Measurements from ENCODE around the gene HOXD8. TPM values are rescaled to one million over a fixed set of nuclear protein-coding genes. Genes with fewer than 3 reads are reported as not detected.

HOXD8 gene
- total RNA-seq, 1 donor from 2014 or later: not detected

GRCh38 chr2:176080540-176081375 lies 48.7 kb upstream of the HOXD8 start:
- peaks cover 88% of the 10 kb centered on the region for H3K27me3 ChIP-seq (ENCODE audit: insufficient read depth, low read length)
- H3K4me1 ChIP-seq (ENCODE audit: insufficient read depth, low read length): peaks cover 3% of the 10 kb centered on the region
- H3K4me3 Mint-ChIP-seq (ENCODE audit: unreplicated experiment): no peak overlapping the region
- H3K36me3 ChIP-seq (ENCODE audit: insufficient read depth, low read length): no peaks in the 10 kb centered on the region
- H3K79me2 ChIP-seq (ENCODE audit: insufficient read depth, low read length): no peaks in the 10 kb centered on the region
- H3K9ac ChIP-seq (ENCODE audit: low read length): no peak overlapping the region
- no peak overlapping the region for H3K27ac ChIP-seq (ENCODE audit: low read depth, low read length)
- H3K27me3 Mint-ChIP-seq (ENCODE audit: low read depth, unreplicated experiment): peaks cover 80% of the 10 kb centered on the region
- TF ChIP-seq EZH2 (IDR thresholded peaks at IDR 0.05; ENCODE audit: insufficient read depth, low read length) (peak; percentile 98), CTCF (IDR thresholded peaks at IDR 0.05; ENCODE audit: insufficient read depth, low read depth, low read length) (no peak)
- peaks cover 3% of the 10 kb centered on the region for H3K9me3 ChIP-seq (ENCODE audit: insufficient read depth, low read depth, low read length)
- peaks cover 4% of the 10 kb centered on the region for H3K36me3 Mint-ChIP-seq (ENCODE audit: low read depth, unreplicated experiment)
- H2AFZ ChIP-seq (ENCODE audit: low read depth, low read length): peak overlapping the region; percentile 34
- peaks cover 20% of the 10 kb centered on the region for H4K20me1 ChIP-seq (ENCODE audit: insufficient read depth, low read length)
- FAIRE-seq (no peak), DNase-seq (ENCODE audit: low read depth) (no peak)
- peaks cover 31% of the 10 kb centered on the region for H3K9me3 Mint-ChIP-seq (ENCODE audit: unreplicated experiment)
- peaks cover 5% of the 10 kb centered on the region for H3K4me1 Mint-ChIP-seq (ENCODE audit: low read depth, unreplicated experiment)
- H3K4me2 ChIP-seq (ENCODE audit: low read length): peak overlapping the region; percentile 44
- H3K27ac Mint-ChIP-seq (ENCODE audit: unreplicated experiment): peak overlapping the region; percentile 81
- H3K4me3 ChIP-seq (ENCODE audit: insufficient read depth, low read depth, low read length): no peak overlapping the region

GRCh38 chr2:176081376-176081836 lies 48.1 kb upstream of the HOXD8 start:
- H3K79me2 ChIP-seq (ENCODE audit: insufficient read depth, low read length): no peaks in the 10 kb centered on the region
- no peak overlapping the region for H3K27ac ChIP-seq (ENCODE audit: low read depth, low read length)
- H3K9me3 ChIP-seq (ENCODE audit: insufficient read depth, low read depth, low read length): peaks cover 3% of the 10 kb centered on the region
- no peak overlapping the region for H3K9ac ChIP-seq (ENCODE audit: low read length)
- Mint-ChIP-seq H3K4me3 (ENCODE audit: unreplicated experiment) (no peak overlapping the region), H3K36me3 (ENCODE audit: low read depth, unreplicated experiment) (peaks cover 4% of the 10 kb centered on the region), H3K9me3 (ENCODE audit: unreplicated experiment) (peaks cover 34% of the 10 kb centered on the region), H3K27ac (ENCODE audit: unreplicated experiment) (peak overlapping the region; percentile 81), H3K27me3 (ENCODE audit: low read depth, unreplicated experiment) (peaks cover 79% of the 10 kb centered on the region), H3K4me1 (ENCODE audit: low read depth, unreplicated experiment) (peaks cover 5% of the 10 kb centered on the region)
- peaks cover 20% of the 10 kb centered on the region for H4K20me1 ChIP-seq (ENCODE audit: insufficient read depth, low read length)
- H3K36me3 ChIP-seq (ENCODE audit: insufficient read depth, low read length): no peaks in the 10 kb centered on the region
- peaks cover 88% of the 10 kb centered on the region for H3K27me3 ChIP-seq (ENCODE audit: insufficient read depth, low read length)
- H3K4me3 ChIP-seq (ENCODE audit: insufficient read depth, low read depth, low read length): no peak overlapping the region
- H2AFZ ChIP-seq (ENCODE audit: low read depth, low read length): no peak overlapping the region
- H3K4me1 ChIP-seq (ENCODE audit: insufficient read depth, low read length): peaks cover 3% of the 10 kb centered on the region
- H3K4me2 ChIP-seq (ENCODE audit: low read length): no peak overlapping the region
- no peak for TF ChIP-seq CTCF (IDR thresholded peaks at IDR 0.05; ENCODE audit: insufficient read depth, low read depth, low read length)
- DNase-seq (ENCODE audit: low read depth) (no peak), FAIRE-seq (no peak)
